ENCODE measurements around the gene ZNF688. TPM values are rescaled to one million over a fixed set of nuclear protein-coding genes. Genes with fewer than 3 reads are reported as not detected.

ZNF688 gene
- total and polyA plus RNA-seq, 2 experiments from 2014 or later, result 4.0 to 4.4 TPM

Small RNAs within 50 kb of the gene (small RNA-seq; reads per million reads assigned to genes)
- gene AC093249.4 (ENCODE audit: low replicate concordance), result not detected

Other genes with a start within 250 kb of the ZNF688 start
- gene CD2BP2, start 216.4 kb downstream of the ZNF688 start, total RNA-seq (2014; rRNA removed; shearing (Covaris generic)), result 33.9 and 38.7 TPM in 2 replicates
- gene CD2BP2, start 216.4 kb downstream of the ZNF688 start, polyA plus RNA-seq (2016; fragmentation: Nextera tagmentation; extraction: Ambion mirVana), result 21.0 and 23.1 TPM in 2 replicates
- gene TBC1D10B, start 201.2 kb downstream of the ZNF688 start, total RNA-seq (2014; rRNA removed; shearing (Covaris generic)), result 19.6 and 30.8 TPM in 2 replicates
- gene TBC1D10B, start 201.2 kb downstream of the ZNF688 start, polyA plus RNA-seq (2016; fragmentation: Nextera tagmentation; extraction: Ambion mirVana), result 13.3 TPM in 2 replicates
- gene MYL11, start 196.9 kb downstream of the ZNF688 start, total RNA-seq (2014; rRNA removed; shearing (Covaris generic)), result not detected in 2 replicates
- gene MYL11, start 196.9 kb downstream of the ZNF688 start, polyA plus RNA-seq (2016; fragmentation: Nextera tagmentation; extraction: Ambion mirVana), result 3.5 and 7.3 TPM in 2 replicates
- gene SEPTIN1, start 189.2 kb downstream of the ZNF688 start, total RNA-seq (2014; rRNA removed; shearing (Covaris generic)), result 0.21 and 0.35 TPM in 2 replicates
- 3.3 and 3.9 TPM in 2 replicates for gene SEPTIN1, start 189.2 kb downstream of the ZNF688 start, polyA plus RNA-seq (2016; fragmentation: Nextera tagmentation; extraction: Ambion mirVana)
- gene ZNF48, start 176.3 kb downstream of the ZNF688 start, total RNA-seq (2014; rRNA removed; shearing (Covaris generic)), result 37.9 and 44.3 TPM in 2 replicates
- 4.8 and 6.2 TPM in 2 replicates for gene ZNF48, start 176.3 kb downstream of the ZNF688 start, polyA plus RNA-seq (2016; fragmentation: Nextera tagmentation; extraction: Ambion mirVana)
- gene ZNF771, start 164.1 kb downstream of the ZNF688 start, total RNA-seq (2014; rRNA removed; shearing (Covaris generic)), result 12.0 and 16.1 TPM in 2 replicates
- 10.8 and 12.7 TPM in 2 replicates for gene ZNF771, start 164.1 kb downstream of the ZNF688 start, polyA plus RNA-seq (2016; fragmentation: Nextera tagmentation; extraction: Ambion mirVana)
- 46.1 and 54.1 TPM in 2 replicates for gene DCTPP1, start 141.7 kb downstream of the ZNF688 start, total RNA-seq (2014; rRNA removed; shearing (Covaris generic))
- gene DCTPP1, start 141.7 kb downstream of the ZNF688 start, polyA plus RNA-seq (2016; fragmentation: Nextera tagmentation; extraction: Ambion mirVana), result 51.7 and 58.3 TPM in 2 replicates
- 35.2 and 43.0 TPM in 2 replicates for gene SEPHS2, start 125.8 kb downstream of the ZNF688 start, total RNA-seq (2014; rRNA removed; shearing (Covaris generic))
- gene SEPHS2, start 125.8 kb downstream of the ZNF688 start, polyA plus RNA-seq (2016; fragmentation: Nextera tagmentation; extraction: Ambion mirVana), result 27.3 and 29.7 TPM in 2 replicates
- 0.07 TPM in 1 of 2 replicates, not detected in the other for gene ITGAL, start 99.0 kb downstream of the ZNF688 start, total RNA-seq (2014; rRNA removed; shearing (Covaris generic))
- 0.05 and 0.43 TPM in 2 replicates for gene ITGAL, start 99.0 kb downstream of the ZNF688 start, polyA plus RNA-seq (2016; fragmentation: Nextera tagmentation; extraction: Ambion mirVana)
- gene ZNF768, start 45.1 kb downstream of the ZNF688 start, total RNA-seq (2014; rRNA removed; shearing (Covaris generic)), result 34.6 and 43.0 TPM in 2 replicates
- gene ZNF768, start 45.1 kb downstream of the ZNF688 start, polyA plus RNA-seq (2016; fragmentation: Nextera tagmentation; extraction: Ambion mirVana), result 8.3 and 8.5 TPM in 2 replicates
- gene ZNF747, start 36.9 kb downstream of the ZNF688 start, total RNA-seq (2014; rRNA removed; shearing (Covaris generic)), result 10.8 and 12.6 TPM in 2 replicates
- gene ZNF747, start 36.9 kb downstream of the ZNF688 start, polyA plus RNA-seq (2016; fragmentation: Nextera tagmentation; extraction: Ambion mirVana), result 3.0 and 4.2 TPM in 2 replicates
- 10.7 and 12.9 TPM in 2 replicates for gene ZNF764, start 13.3 kb downstream of the ZNF688 start, total RNA-seq (2014; rRNA removed; shearing (Covaris generic))
- gene ZNF764, start 13.3 kb downstream of the ZNF688 start, polyA plus RNA-seq (2016; fragmentation: Nextera tagmentation; extraction: Ambion mirVana), result 5.6 and 6.0 TPM in 2 replicates
- gene ZNF785, start 14.0 kb upstream of the ZNF688 start, total RNA-seq (2014; rRNA removed; shearing (Covaris generic)), result 7.1 and 7.5 TPM in 2 replicates
- 4.9 and 5.4 TPM in 2 replicates for gene ZNF785, start 14.0 kb upstream of the ZNF688 start, polyA plus RNA-seq (2016; fragmentation: Nextera tagmentation; extraction: Ambion mirVana)
- 13.4 and 16.7 TPM in 2 replicates for gene ZNF689, start 38.7 kb upstream of the ZNF688 start, total RNA-seq (2014; rRNA removed; shearing (Covaris generic))
- 5.3 and 5.9 TPM in 2 replicates for gene ZNF689, start 38.7 kb upstream of the ZNF688 start, polyA plus RNA-seq (2016; fragmentation: Nextera tagmentation; extraction: Ambion mirVana)
- 4.6 and 8.9 TPM in 2 replicates for gene PRR14, start 79.2 kb upstream of the ZNF688 start, total RNA-seq (2014; rRNA removed; shearing (Covaris generic))
- gene PRR14, start 79.2 kb upstream of the ZNF688 start, polyA plus RNA-seq (2016; fragmentation: Nextera tagmentation; extraction: Ambion mirVana), result 12.7 and 13.0 TPM in 2 replicates
- 5.2 and 7.2 TPM in 2 replicates for gene FBRS, start 86.7 kb upstream of the ZNF688 start, total RNA-seq (2014; rRNA removed; shearing (Covaris generic))
- gene FBRS, start 86.7 kb upstream of the ZNF688 start, polyA plus RNA-seq (2016; fragmentation: Nextera tagmentation; extraction: Ambion mirVana), result 2.3 and 2.7 TPM in 2 replicates
- 38.4 and 44.3 TPM in 2 replicates for gene SRCAP, start 127.5 kb upstream of the ZNF688 start, total RNA-seq (2014; rRNA removed; shearing (Covaris generic))
- gene SRCAP, start 127.5 kb upstream of the ZNF688 start, polyA plus RNA-seq (2016; fragmentation: Nextera tagmentation; extraction: Ambion mirVana), result 14.1 and 15.3 TPM in 2 replicates
- gene PHKG2, start 176.7 kb upstream of the ZNF688 start, total RNA-seq (2014; rRNA removed; shearing (Covaris generic)), result 27.0 and 31.3 TPM in 2 replicates
- 26.9 and 28.1 TPM in 2 replicates for gene PHKG2, start 176.7 kb upstream of the ZNF688 start, polyA plus RNA-seq (2016; fragmentation: Nextera tagmentation; extraction: Ambion mirVana)
- gene CFAP119, start 190.3 kb upstream of the ZNF688 start, total RNA-seq (2014; rRNA removed; shearing (Covaris generic)), result 2.2 and 2.7 TPM in 2 replicates
- 4.4 and 5.2 TPM in 2 replicates for gene CFAP119, start 190.3 kb upstream of the ZNF688 start, polyA plus RNA-seq (2016; fragmentation: Nextera tagmentation; extraction: Ambion mirVana)
- 78.5 and 80.2 TPM in 2 replicates for gene RNF40, start 190.6 kb upstream of the ZNF688 start, total RNA-seq (2014; rRNA removed; shearing (Covaris generic))
- 32.6 and 36.0 TPM in 2 replicates for gene RNF40, start 190.6 kb upstream of the ZNF688 start, polyA plus RNA-seq (2016; fragmentation: Nextera tagmentation; extraction: Ambion mirVana)
- 18.5 and 20.3 TPM in 2 replicates for gene ZNF629, start 215.5 kb upstream of the ZNF688 start, total RNA-seq (2014; rRNA removed; shearing (Covaris generic))
- 3.9 and 4.1 TPM in 2 replicates for gene ZNF629, start 215.5 kb upstream of the ZNF688 start, polyA plus RNA-seq (2016; fragmentation: Nextera tagmentation; extraction: Ambion mirVana)

Data from GM23338 (cell line).